Right lobe of liver (tissue), 6 donors: ENCODE results near the gene FOXQ1. TPM values are rescaled to one million over a fixed set of nuclear protein-coding genes. Genes with fewer than 3 reads are reported as not detected.

Experiments used
- ATAC-seq, 4 donors: fragments of 200-7000 bp; cut with Tn5 transposase; one replicate each; pipeline ENCODE4 v1.9.1; 2020; ENCODE audit warnings: mild to moderate bottlenecking in 4 of 4, moderate library complexity in 4 of 4
- DNase-seq, 3 donors: peaks; one replicate each; pipeline ENCODE4 v3.0.0-alpha.2; 2020
- H3K27ac ChIP-seq, 3 donors: fragments of 200-600 bp; one replicate each; pipeline ENCODE4 v1.8.0; 2022
- H3K27me3 ChIP-seq, 2 donors: fragments of 200-600 bp; one replicate each; pipeline ENCODE4 v1.8.0; 2022
- H3K36me3 ChIP-seq, 4 donors: fragments of 200-600 bp; sonication (generic) in 1 of 4; one replicate each; pipeline versions ENCODE4 v1.5.1 to v1.8.0; 2017 to 2022; ENCODE audit warnings: control low read depth in 1 of 4
- H3K4me1 ChIP-seq, 4 donors: fragments of 200-600 bp; sonication (generic) in 1 of 4; one replicate each; pipeline versions ENCODE4 v1.5.1 to v1.8.0; 2017 to 2022; ENCODE audit warnings: control low read depth in 1 of 4
- H3K4me3 ChIP-seq, 3 donors: fragments of 200-600 bp; one replicate each; pipeline ENCODE4 v1.8.0; 2022
- H3K9me3 ChIP-seq, 4 donors: fragments of 200-600 bp; sonication (generic) in 1 of 4; one replicate each; pipeline versions ENCODE4 v1.5.1 to v1.8.0; 2017 to 2022; ENCODE audit warnings: control low read depth in 1 of 4
- CTCF ChIP-seq, 4 donors: fragments of 200-600 bp in 3 of 4; fragments of 450-650 bp in 1 of 4; IDR thresholded peaks; one replicate each; pipeline versions ENCODE4 v1.5.1 to v1.8.0; 2016 to 2022; ENCODE audit warnings: antibody characterized with exemption in 4 of 4, mild to moderate bottlenecking in 2 of 4
- POLR2A ChIP-seq: fragments of 450-650 bp; IDR thresholded peaks from one replicate; pipeline ENCODE4 v1.6.1; 2017; ENCODE audit warnings: antibody characterized with exemption, mild to moderate bottlenecking
- WGBS: methylation state at CpG from one replicate; pipeline ENCODE4 v1.1.6; 2018; ENCODE audit warnings: low coverage, low lambda C conversion rate; ENCODE audit not compliant: insufficient coverage; ENCODE audit errors: missing lambda C conversion rate; 5-methylcytosine and 5-hydroxymethylcytosine counted together
- intact Hi-C, 2 donors: fragments of 100-400 bp; cut with DNase I; formaldehyde crosslinking; loops; one replicate each; pipeline versions ENCODE4 v1.11.2 to v1.14.1; 2022
- total RNA-seq, 6 experiments: library from RNA; depleted of rRNA in 2 of 6; stranded (reverse); fragments of >200 nt in 2 of 6; fragmentation: NEBNext Ultra II Directional in 3 of 6; extraction: Animal tissue kit (Norgen Biotek cat#: 25700) in 3 of 6; gene quantifications; one replicate each; pipeline versions ENCODE4 v1.1.0 to v1.2.4, GENCODE V29; 2016 to 2023
- donor health status: DM: no; HTN: yes; CAD: no.
- donor health status: DM: no; HTN: no; CAD: no.
- donor health status: DM: no; HTN: no; CAD: no.
- donor health status: DM: no; HTN: yes; CAD: no.
- donor health status: DM: no; HTN: yes; CAD: no.

Gene FOXQ1
- total RNA-seq, 6 experiments from 2014 or later = 0.12 to 4.0 (median 0.23) TPM

GRCh38 chr6:1334684-1335083, 22.8 kb downstream of the FOXQ1 start:
- no peaks in the 10 kb centered on the region for H3K9me3 ChIP-seq
- WGBS = 39% methylated on average over 11 of the region's 11 CpGs
- no peak for TF ChIP-seq POLR2A
- TF ChIP-seq CTCF (IDR thresholded peaks at IDR 0.05) = no peak
- peak; percentile 23 to 56 (median 45) for ATAC-seq
- no peaks in the 10 kb centered on the region for H3K27me3 ChIP-seq
- no peaks in the 10 kb centered on the region for H3K36me3 ChIP-seq
- H3K4me1 ChIP-seq = peaks cover 0 to 16% (median 7%) of the 10 kb centered on the region in 4 donors
- peak overlapping the region in 2 of 3 donors; percentile 22 to 38 for H3K27ac ChIP-seq
- no peak for DNase-seq
- intact Hi-C loops = no loop called here
- H3K4me3 ChIP-seq = no peak overlapping the region

- DNase-seq = peak; percentile 71 to 85 (median 81)
- WGBS = 38% methylated on average over 11 of the region's 14 CpGs
- peaks cover 0 to 16% (median 7%) of the 10 kb centered on the region in 4 donors for H3K4me1 ChIP-seq
- ATAC-seq = peak; percentile 87 to 95 (median 90)
- H3K36me3 ChIP-seq = no peaks in the 10 kb centered on the region
- no peaks in the 10 kb centered on the region for H3K27me3 ChIP-seq
- no peak overlapping the region for H3K4me3 ChIP-seq
- peak overlapping the region; percentile 22 to 76 (median 49) for H3K27ac ChIP-seq
- no peaks in the 10 kb centered on the region for H3K9me3 ChIP-seq
- TF ChIP-seq POLR2A = no peak
- no peak for TF ChIP-seq CTCF (IDR thresholded peaks at IDR 0.05)
- intact Hi-C loops = no loop called here
Measured at GRCh38 chr6:1335367-1336037, 23.6 kb downstream of the FOXQ1 start.

GRCh38 chr6:1336246-1336843, 24.4 kb downstream of the FOXQ1 start:
- Histone ChIP-seq H3K36me3 (no peaks in the 10 kb centered on the region), H3K27ac (peak overlapping the region in 2 of 3 donors; percentile 49 to 76), H3K4me1 (peaks cover 0 to 16% (median 7%) of the 10 kb centered on the region in 4 donors), H3K4me3 (no peak overlapping the region), H3K27me3 (no peaks in the 10 kb centered on the region), H3K9me3 (no peaks in the 10 kb centered on the region)
- DNase-seq (peak in 2 of 3 donors; percentile 48 to 74), ATAC-seq (peak; percentile 75 to 92 (median 86))
- intact Hi-C loops = no loop called here
- TF ChIP-seq POLR2A = no peak
- TF ChIP-seq CTCF (IDR thresholded peaks at IDR 0.05) = peak; percentile 37 to 80 (median 56)
- WGBS = 76% methylated on average over 5 of the region's 5 CpGs

- peaks cover 0 to 16% (median 7%) of the 10 kb centered on the region in 4 donors for H3K4me1 ChIP-seq
- H3K36me3 ChIP-seq = no peaks in the 10 kb centered on the region
- H3K27me3 ChIP-seq = no peaks in the 10 kb centered on the region
- no peak for ATAC-seq
- 36% methylated on average over 3 of the region's 3 CpGs for WGBS
- no peak overlapping the region for H3K27ac ChIP-seq
- intact Hi-C loops = no loop called here
- no peak for DNase-seq
- no peak for TF ChIP-seq CTCF (IDR thresholded peaks at IDR 0.05)
- TF ChIP-seq POLR2A = no peak
- H3K9me3 ChIP-seq = no peaks in the 10 kb centered on the region
- H3K4me3 ChIP-seq = no peak overlapping the region
Measured at GRCh38 chr6:1337791-1338190, 25.9 kb downstream of the FOXQ1 start.
